Measurements from ENCODE around the gene MAP2K2.

Gene MAP2K2

GRCh38 chr19:4053423-4054324 is 70.2 kb downstream of the MAP2K2 start (continued):
- TF ChIP-seq ZNF571 (tag by site-specific recombination; IDR thresholded peaks at IDR 0.05), result no peak
- TF ChIP-seq ZNF19 (tag by site-specific recombination; IDR thresholded peaks at IDR 0.05; ENCODE audit: low read depth), result no peak
- TF ChIP-seq PATZ1 (tag by site-specific recombination; IDR thresholded peaks at IDR 0.05), result no peak
- no peak for TF ChIP-seq ZNF274 (IDR thresholded peaks at IDR 0.05; ENCODE audit: low read length)
- no peak for TF ChIP-seq ZNF274 (tag by site-specific recombination; IDR thresholded peaks at IDR 0.05; ENCODE audit: borderline replicate concordance)
- 0 out of 2 replicates have a peak, but pooled peaks have one; percentile 7 for TF ChIP-seq BCL6B (tag by site-specific recombination; IDR thresholded peaks at IDR 0.05)
- no peak for TF ChIP-seq HIC1 (tag by site-specific recombination; IDR thresholded peaks at IDR 0.05)
- no peak for TF ChIP-seq ZNF26 (tag by site-specific recombination; IDR thresholded peaks at IDR 0.05)
- TF ChIP-seq HOXA7 (CRISPR knock-in tag; IDR thresholded peaks at IDR 0.05; ENCODE audit: borderline replicate concordance), result no peak
- TF ChIP-seq ZNF555 (tag by site-specific recombination; conservative IDR thresholded peaks at IDR 0.05), result no peak
- no peak; the same call in 1 of the 2 replicates for TF ChIP-seq KLF7 (tag by site-specific recombination; IDR thresholded peaks at IDR 0.05; ENCODE audit: borderline replicate concordance)
- no peak for TF ChIP-seq PRDM4 (tag by site-specific recombination; IDR thresholded peaks at IDR 0.05)
- no peak for TF ChIP-seq INSM2 (tag by site-specific recombination; IDR thresholded peaks at IDR 0.05)
- TF ChIP-seq ZNF707 (tag by site-specific recombination; IDR thresholded peaks at IDR 0.05), result no peak
- no peak for TF ChIP-seq ZNF335 (tag by site-specific recombination; conservative IDR thresholded peaks at IDR 0.05)
- no peak for TF ChIP-seq ZNF280D (tag by site-specific recombination; IDR thresholded peaks at IDR 0.05)
- 0 out of 2 replicates have a peak, but pooled peaks have one; percentile 18 for TF ChIP-seq ZBTB7A (tag by site-specific recombination; IDR thresholded peaks at IDR 0.05; ENCODE audit: low read depth)
- no peak for TF ChIP-seq ZNF350 (tag by site-specific recombination; IDR thresholded peaks at IDR 0.05)
- TF ChIP-seq ZNF549 (tag by site-specific recombination; IDR thresholded peaks at IDR 0.05), result no peak
- TF ChIP-seq ZNF548 (tag by site-specific recombination; IDR thresholded peaks at IDR 0.05), result no peak
- TF ChIP-seq ZNF202 (tag by site-specific recombination; IDR thresholded peaks at IDR 0.05; ENCODE audit: borderline replicate concordance), result no peak
- TF ChIP-seq REPIN1 (tag by site-specific recombination; IDR thresholded peaks at IDR 0.05; ENCODE audit: low read depth), result no peak
- 0 out of 2 replicates have a peak, but pooled peaks have one; percentile 46 for TF ChIP-seq ZNF621 (tag by site-specific recombination; IDR thresholded peaks at IDR 0.05)
- TF ChIP-seq ZNF341 (tag by site-specific recombination; IDR thresholded peaks at IDR 0.05; ENCODE audit: low read depth), result no peak

Data from HEK293 (cell line).